Spleen (tissue), 11 donors: Measurements from ENCODE around the gene QRFP. TPM values are rescaled to one million over a fixed set of nuclear protein-coding genes. Genes with fewer than 3 reads are reported as not detected.

Experiments used
- DNase-seq: peaks from one replicate; pipeline ENCODE4 v3.0.0-alpha.2; 2020
- H3K27ac ChIP-seq, 8 donors: fragments of 200-600 bp; sonication (generic) in 7 of 8; 1 replicate in 4 of 8; 2 replicates in 4 of 8; pipeline versions ENCODE4 v1.5.0 to v1.8.0; 2016 to 2021; ENCODE audit warnings: inconsistent platforms in 4 of 8, mild to moderate bottlenecking in 4 of 8, moderate library complexity in 1 of 8
- H3K27me3 ChIP-seq, 7 donors: fragments of 200-600 bp; sonication (generic) in 6 of 7; replicated peaks in 1 of 7; 1 replicate in 4 of 7; 2 replicates in 3 of 7; pipeline versions ENCODE4 v1.5.0 to v1.8.0; 2016 to 2021; ENCODE audit warnings: inconsistent platforms in 3 of 7, mild to moderate bottlenecking in 1 of 7
- H3K36me3 ChIP-seq, 6 donors: fragments of 200-600 bp; sonication (generic) in 5 of 6; 1 replicate in 4 of 6; 2 replicates in 2 of 6; pipeline versions ENCODE4 v1.5.0 to v1.8.0; 2016 to 2021; ENCODE audit warnings: inconsistent platforms in 2 of 6
- H3K4me1 ChIP-seq, 6 donors: fragments of 200-600 bp; sonication (generic) in 5 of 6; 1 replicate in 3 of 6; 2 replicates in 3 of 6; pipeline versions ENCODE4 v1.5.0 to v1.8.0; 2016 to 2021; ENCODE audit warnings: inconsistent platforms in 3 of 6
- H3K4me3 ChIP-seq, 8 donors: fragments of 200-600 bp; sonication (generic) in 7 of 8; 1 replicate in 4 of 8; 2 replicates in 4 of 8; pipeline versions ENCODE4 v1.5.0 to v1.8.0; 2016 to 2021; ENCODE audit warnings: inconsistent platforms in 4 of 8, mild to moderate bottlenecking in 4 of 8, moderate library complexity in 2 of 8
- H3K9me3 ChIP-seq, 8 donors: fragments of 200-600 bp; sonication (generic) in 7 of 8; 1 replicate in 4 of 8; 2 replicates in 4 of 8; pipeline versions ENCODE4 v1.5.0 to v1.8.0; 2016 to 2021; ENCODE audit warnings: inconsistent platforms in 4 of 8
- POLR2A ChIP-seq, 3 donors: fragments of 450-650 bp; IDR thresholded peaks; one replicate each; pipeline ENCODE4 v1.5.1; 2017; ENCODE audit warnings: antibody characterized with exemption in 3 of 3, mild to moderate bottlenecking in 1 of 3
- POLR2AphosphoS5 ChIP-seq, 3 donors: sonication (generic); formaldehyde crosslinking; IDR thresholded peaks; one replicate each; pipeline ENCODE4 v1.5.1; 2017; ENCODE audit warnings: antibody characterized with exemption in 3 of 3
- WGBS, 5 donors: extraction: QIAGEN DNeasy Blood & Tissue Kit in 3 of 5; methylation state at CpG; one replicate each; pipeline versions ENCODE4 v1.1.5 to v1.1.7; 2013 to 2018; 5-methylcytosine and 5-hydroxymethylcytosine counted together
- intact Hi-C: fragments of 100-400 bp; cut with DNase I; formaldehyde crosslinking; loops from one replicate; pipeline ENCODE4 v1.15.0; 2023; ENCODE audit warnings: low total_unique reads
- polyA plus RNA-seq, 3 donors: library from polyadenylated mRNA; stranded (reverse); fragments of 200-250 nt; gene quantifications; one replicate each; pipeline ENCODE4 v1.2.1, GENCODE V29; 2013
- total RNA-seq, 7 donors: library from RNA; depleted of rRNA in 3 of 7; stranded (reverse); fragments of >200 nt in 3 of 7; fragmentation: NEBNext Ultra II Directional in 4 of 7; extraction: Animal tissue kit (Norgen Biotek cat#: 25700) in 4 of 7; gene quantifications; one replicate each; pipeline versions ENCODE4 v1.1.0 to v1.2.1, GENCODE V29; 2016 to 2021
- TF ChIP-seq, protein P1 (sequence below), 11 experiments: fragments of 200-600 bp in 7 of 11; fragments of 450-650 bp in 4 of 11; sonication (generic) in 4 of 11; IDR thresholded peaks in 8 of 11; conservative IDR thresholded peaks in 3 of 11; 1 replicate in 7 of 11; 2 replicates in 4 of 11; pipeline versions ENCODE4 v1.4.0 to v1.8.0; 2016 to 2021; ENCODE audit warnings: antibody characterized with exemption in 11 of 11, inconsistent platforms in 4 of 11, mild to moderate bottlenecking in 1 of 11
- donor health status: healthy with polysubstance abuse.
- donor health status: DM: no; HTN: no; CAD: no; lungs with moderate emphysema.
- donor health status: DM: no; HTN: no; CAD: no.
- donor health status: Bipolar disorder and iron deficiency.
- donor health status: healthy.
- donor health status: DM: no; HTN: no; CAD: no.
- donor health status: DM: yes; HTN: yes; CAD: no.

The QRFP gene
- total and polyA plus RNA-seq, 10 donors, result 0.13 to 0.16 TPM; not detected in 8

DNA sequence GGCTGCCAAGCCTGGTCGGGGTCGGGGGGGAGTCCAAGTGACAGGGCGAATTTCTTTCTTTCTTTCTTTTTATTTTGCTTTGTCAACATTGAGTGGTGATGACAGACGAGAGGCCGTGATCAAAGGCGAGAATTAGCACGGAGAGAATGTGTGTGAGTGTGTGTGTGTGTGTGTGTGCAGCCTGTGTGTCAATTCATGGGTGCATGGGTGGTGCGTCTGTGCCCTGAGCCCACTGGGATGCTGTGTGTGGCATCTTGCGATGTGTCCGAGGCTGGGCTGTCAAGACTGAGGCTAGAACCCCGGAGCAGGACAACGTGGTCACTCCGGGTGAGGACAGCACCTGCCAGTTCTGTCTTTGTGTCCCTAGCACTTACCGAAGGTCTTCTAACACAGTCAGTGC, 47.2 kb upstream of the QRFP start:
- H3K27me3 ChIP-seq, result peaks cover 0 to 75% (median 35%) of the 10 kb centered on the region in 7 donors
- H3K4me1 ChIP-seq, result peaks cover 10 to 26% (median 23%) of the 10 kb centered on the region in 6 donors
- no peak for DNase-seq
- no peak overlapping the region for H3K27ac ChIP-seq
- no peaks in the 10 kb centered on the region for H3K36me3 ChIP-seq
- H3K4me3 ChIP-seq, result no peak overlapping the region
- WGBS, 5 donors, result 63 to 74% (median 64%) methylated on average over 14 of the region's 14 CpGs
- TF ChIP-seq POLR2A (IDR thresholded peaks at IDR 0.05) (no peak), POLR2AphosphoS5 (IDR thresholded peaks at IDR 0.05) (no peak)
- TF ChIP-seq, protein P1, sequence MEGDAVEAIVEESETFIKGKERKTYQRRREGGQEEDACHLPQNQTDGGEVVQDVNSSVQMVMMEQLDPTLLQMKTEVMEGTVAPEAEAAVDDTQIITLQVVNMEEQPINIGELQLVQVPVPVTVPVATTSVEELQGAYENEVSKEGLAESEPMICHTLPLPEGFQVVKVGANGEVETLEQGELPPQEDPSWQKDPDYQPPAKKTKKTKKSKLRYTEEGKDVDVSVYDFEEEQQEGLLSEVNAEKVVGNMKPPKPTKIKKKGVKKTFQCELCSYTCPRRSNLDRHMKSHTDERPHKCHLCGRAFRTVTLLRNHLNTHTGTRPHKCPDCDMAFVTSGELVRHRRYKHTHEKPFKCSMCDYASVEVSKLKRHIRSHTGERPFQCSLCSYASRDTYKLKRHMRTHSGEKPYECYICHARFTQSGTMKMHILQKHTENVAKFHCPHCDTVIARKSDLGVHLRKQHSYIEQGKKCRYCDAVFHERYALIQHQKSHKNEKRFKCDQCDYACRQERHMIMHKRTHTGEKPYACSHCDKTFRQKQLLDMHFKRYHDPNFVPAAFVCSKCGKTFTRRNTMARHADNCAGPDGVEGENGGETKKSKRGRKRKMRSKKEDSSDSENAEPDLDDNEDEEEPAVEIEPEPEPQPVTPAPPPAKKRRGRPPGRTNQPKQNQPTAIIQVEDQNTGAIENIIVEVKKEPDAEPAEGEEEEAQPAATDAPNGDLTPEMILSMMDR (IDR thresholded peaks at IDR 0.05 in 8 of 11, conservative IDR thresholded peaks at IDR 0.05 in 3 of 11), result no peak
- no peaks in the 10 kb centered on the region for H3K9me3 ChIP-seq
- intact Hi-C loops, result loop anchor here (10.0 kb wide), 1 partner anchor 239 kb away; no protein-coding TSS in a partner anchor

DNA sequence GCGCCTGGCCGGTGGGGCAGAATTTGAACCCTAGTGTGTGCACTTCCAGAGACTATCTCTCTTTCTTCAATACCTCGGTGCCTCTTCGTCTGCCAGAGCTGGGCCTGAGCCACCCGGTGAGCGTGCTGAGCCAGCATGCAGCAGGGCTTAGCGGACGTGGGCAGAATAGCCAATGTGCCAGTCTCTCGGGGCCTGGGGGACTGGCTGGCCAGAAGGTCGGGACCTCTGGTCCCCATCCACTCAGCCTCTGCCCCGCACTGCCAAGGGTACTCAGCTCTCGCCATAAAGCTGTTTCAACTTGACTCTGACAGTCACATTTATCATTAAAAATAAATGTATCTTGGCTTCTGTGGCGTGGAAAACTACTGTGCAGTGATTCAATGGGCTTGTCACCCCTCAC, 46.6 kb upstream of the QRFP start:
- no peak for DNase-seq
- no peak overlapping the region for H3K27ac ChIP-seq
- 67 to 83% (median 75%) methylated on average over 13 of the region's 13 CpGs for WGBS, 5 donors
- H3K9me3 ChIP-seq, result no peaks in the 10 kb centered on the region
- intact Hi-C loops, result loop anchor here (10.0 kb wide), 1 partner anchor 238 kb away; no protein-coding TSS in a partner anchor
- peaks cover 1 to 75% (median 41%) of the 10 kb centered on the region in 7 donors for H3K27me3 ChIP-seq
- TF ChIP-seq POLR2AphosphoS5 (IDR thresholded peaks at IDR 0.05) (no peak), POLR2A (IDR thresholded peaks at IDR 0.05) (no peak)
- TF ChIP-seq, protein P1 (IDR thresholded peaks at IDR 0.05 in 8 of 11, conservative IDR thresholded peaks at IDR 0.05 in 3 of 11), result no peak
- H3K4me1 ChIP-seq, result peaks cover 11 to 31% (median 27%) of the 10 kb centered on the region in 6 donors
- H3K36me3 ChIP-seq, result no peaks in the 10 kb centered on the region
- no peak overlapping the region for H3K4me3 ChIP-seq

DNA sequence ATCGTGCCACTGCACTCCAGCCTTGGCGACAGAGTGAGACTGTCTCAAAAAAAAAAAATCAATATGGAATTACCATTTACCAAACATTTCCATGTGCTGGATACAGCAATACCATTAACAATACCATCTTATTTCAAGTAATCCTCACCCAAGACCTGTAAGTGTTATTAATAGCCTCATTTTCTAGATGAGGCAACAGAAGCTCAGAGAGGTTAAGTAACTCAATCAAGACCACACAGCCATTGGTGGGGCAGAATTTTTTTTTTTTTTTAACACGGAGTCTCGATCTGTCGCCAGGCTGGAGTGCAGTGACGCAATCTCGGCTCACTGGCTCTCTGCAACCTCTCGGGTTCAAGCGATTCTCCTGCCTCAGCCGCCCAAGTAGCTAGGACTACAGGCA, 46.1 kb upstream of the QRFP start:
- Histone ChIP-seq H3K27me3 (peaks cover 4 to 75% (median 46%) of the 10 kb centered on the region in 7 donors), H3K4me1 (peaks cover 15 to 36% (median 32%) of the 10 kb centered on the region in 6 donors), H3K4me3 (no peak overlapping the region), H3K27ac (no peak overlapping the region), H3K36me3 (no peaks in the 10 kb centered on the region), H3K9me3 (no peaks in the 10 kb centered on the region)
- TF ChIP-seq, protein P1 (IDR thresholded peaks at IDR 0.05 in 8 of 11, conservative IDR thresholded peaks at IDR 0.05 in 3 of 11), result no peak
- no peak for TF ChIP-seq POLR2AphosphoS5 (IDR thresholded peaks at IDR 0.05)
- TF ChIP-seq POLR2A (IDR thresholded peaks at IDR 0.05), result no peak
- 79 to 93% (median 85%) methylated on average over 10 of the region's 10 CpGs for WGBS, 5 donors
- no peak for DNase-seq
- intact Hi-C loops, result loop anchor here (10.0 kb wide), 1 partner anchor 238 kb away; no protein-coding TSS in a partner anchor

DNA sequence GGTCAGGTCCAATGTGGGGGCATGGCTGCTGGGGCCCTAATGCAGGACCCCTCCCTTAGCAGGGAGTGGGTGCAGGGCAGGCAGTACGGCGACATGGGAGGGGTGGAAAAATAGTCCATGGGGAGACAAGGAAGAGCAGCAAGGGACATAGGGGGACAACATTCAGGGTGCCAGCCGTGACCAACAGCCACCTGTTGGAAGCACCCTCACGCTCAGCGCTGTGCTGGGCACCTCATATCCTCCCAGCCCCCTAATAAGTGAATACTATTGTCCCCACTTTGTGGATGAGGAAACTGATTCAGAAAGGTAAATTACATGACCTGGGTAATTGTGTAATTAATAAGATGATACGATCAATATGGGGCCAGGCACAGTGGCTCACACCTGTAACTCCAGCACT, 45.5 kb upstream of the QRFP start:
- Histone ChIP-seq H3K4me3 (no peak overlapping the region), H3K27ac (no peak overlapping the region), H3K4me1 (peaks cover 15 to 42% (median 35%) of the 10 kb centered on the region in 6 donors), H3K9me3 (no peaks in the 10 kb centered on the region), H3K36me3 (no peaks in the 10 kb centered on the region), H3K27me3 (peaks cover 4 to 75% (median 52%) of the 10 kb centered on the region in 7 donors)
- intact Hi-C loops, result loop anchor here (10.0 kb wide), 1 partner anchor 237 kb away; no protein-coding TSS in a partner anchor
- DNase-seq, result no peak
- no peak for TF ChIP-seq POLR2AphosphoS5 (IDR thresholded peaks at IDR 0.05)
- TF ChIP-seq, protein P1 (IDR thresholded peaks at IDR 0.05 in 8 of 11, conservative IDR thresholded peaks at IDR 0.05 in 3 of 11), result no peak
- TF ChIP-seq POLR2A (IDR thresholded peaks at IDR 0.05), result no peak
- 85 to 90% (median 88%) methylated on average over 6 of the region's 6 CpGs for WGBS, 5 donors
